Activated naive CD4-positive, alpha-beta T cell treated with anti-CD3 and anti-CD28 coated beads, Interleukin-2, amount 50 U/mL, for 16 hours (primary cell): ENCODE measurements around the gene PLCB1.
"Not testable (repeated sequence)": the region's sequence is repeated elsewhere in the genome, so short reads cannot be mapped to it uniquely, and the experiment has no call there.

Experiments
- DNase-seq: peaks from one replicate; pipeline ENCODE4 v3.0.0-alpha.2; 2020

The PLCB1 gene

DNA sequence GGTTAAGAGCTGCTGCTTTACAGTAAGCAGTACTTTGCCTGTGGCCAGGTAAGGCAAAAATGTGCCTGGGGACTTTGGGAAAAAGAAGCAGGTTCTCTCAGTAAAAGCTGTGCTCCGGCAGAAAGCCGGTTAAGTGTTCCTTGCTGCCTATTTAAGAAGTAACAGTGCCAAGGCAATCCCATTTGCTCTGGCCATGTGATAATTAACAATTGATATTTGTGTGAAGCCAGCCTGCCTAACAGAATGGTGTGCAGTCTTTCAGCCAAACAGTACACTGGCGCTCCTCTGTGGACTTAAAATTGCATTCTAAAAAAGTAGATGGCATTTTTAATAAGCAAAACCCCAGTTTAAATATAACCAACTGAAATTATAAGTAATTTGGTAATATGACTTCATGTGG is 430.3 kb downstream of the PLCB1 start:
- no peak for DNase-seq

DNA sequence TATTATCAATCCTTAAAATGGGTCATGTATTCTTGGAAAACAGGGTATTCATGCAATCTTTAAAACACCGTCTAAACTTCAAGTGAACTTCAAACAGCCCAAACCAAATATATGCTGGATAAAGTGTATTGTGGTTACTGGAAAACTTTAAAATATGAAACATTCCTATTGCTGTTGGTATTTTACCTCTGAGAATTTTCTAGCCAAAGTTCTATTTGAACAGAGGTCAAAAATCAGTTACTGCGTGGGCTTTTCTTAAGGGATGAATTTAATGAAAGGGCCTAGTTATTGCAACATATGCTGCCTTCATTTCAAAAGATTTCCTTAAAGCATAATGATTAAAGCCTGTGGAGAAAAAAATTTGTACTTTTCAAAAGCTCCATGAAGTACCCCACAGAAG is 436.0 kb downstream of the PLCB1 start:
- no peak for DNase-seq

DNA sequence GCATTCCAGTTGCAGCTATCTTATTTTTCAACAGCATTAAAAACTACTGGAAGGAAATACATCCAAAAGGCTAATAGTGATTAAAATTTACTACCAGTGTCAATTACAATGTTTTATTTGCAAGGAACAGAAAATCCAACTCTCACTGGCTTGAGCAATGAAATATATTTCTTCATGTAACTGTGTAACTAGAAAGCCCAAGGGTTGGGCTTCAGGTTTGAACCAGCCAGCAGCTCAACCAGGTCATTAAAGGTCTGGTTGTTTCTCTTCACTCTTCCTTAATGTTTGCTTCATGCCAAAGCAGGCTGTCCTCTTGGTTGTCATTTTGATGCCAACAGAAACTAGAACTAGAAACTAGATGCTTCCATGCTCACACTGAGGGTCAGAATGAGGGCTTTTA is 437.7 kb downstream of the PLCB1 start:
- no peak for DNase-seq

DNA sequence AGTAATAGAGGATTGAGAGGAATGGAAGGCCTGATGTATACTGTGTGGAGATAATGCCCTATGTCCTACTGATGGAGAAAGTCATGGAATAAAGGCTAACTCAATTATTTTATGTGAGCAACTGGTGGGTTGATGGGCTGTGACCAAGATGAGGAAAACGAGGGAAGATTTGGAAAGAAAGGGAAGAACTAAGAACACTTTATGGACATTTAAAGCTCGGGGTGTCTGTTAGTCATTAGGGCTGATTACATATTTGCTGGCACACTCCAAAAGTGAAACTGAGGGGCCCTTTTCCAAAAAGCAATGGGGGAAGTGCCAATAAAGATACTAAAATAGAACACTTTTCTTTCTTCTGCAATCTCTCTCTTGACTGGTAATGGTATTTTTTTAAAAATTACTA is 439.5 kb downstream of the PLCB1 start:
- no peak for DNase-seq

DNA sequence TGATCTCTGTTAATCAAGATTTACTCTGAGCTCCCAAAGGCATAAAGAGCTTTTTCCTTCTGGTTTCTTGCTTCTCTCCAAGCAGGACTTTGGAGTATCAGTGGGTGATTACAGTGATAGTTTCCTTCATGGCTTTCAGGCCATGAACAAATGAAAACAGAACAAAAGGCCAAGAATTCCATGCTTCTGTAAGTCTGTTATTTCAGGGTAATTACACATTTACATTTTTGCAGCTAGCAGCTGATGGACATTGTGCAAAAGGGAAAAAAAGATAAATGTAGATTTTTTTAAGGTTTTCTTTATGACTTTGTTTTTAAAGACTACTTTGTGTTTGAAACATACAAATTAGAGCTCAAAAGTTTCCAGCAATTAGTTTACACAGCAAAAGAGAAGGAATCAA is 441.6 kb downstream of the PLCB1 start:
- DNase-seq, result no peak

DNA sequence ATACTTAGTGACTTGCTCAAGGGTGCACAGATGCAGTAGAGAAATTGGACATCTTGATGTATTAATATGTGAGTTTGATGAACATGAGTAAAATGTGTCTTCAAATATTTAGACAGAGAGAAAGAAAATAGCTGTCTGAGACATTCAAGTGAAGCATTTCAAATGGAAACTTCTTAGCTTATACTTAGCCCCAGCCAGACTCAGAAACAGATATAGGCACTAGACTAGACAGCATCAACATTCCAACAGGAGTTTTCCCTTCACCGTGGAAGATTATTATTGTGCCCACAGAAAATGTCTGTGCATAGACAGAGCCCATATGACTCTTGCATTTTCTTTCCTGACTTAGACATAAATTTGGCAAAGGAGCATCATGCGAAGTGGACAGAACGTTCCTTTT is 443.0 kb downstream of the PLCB1 start:
- DNase-seq, result no peak

DNA sequence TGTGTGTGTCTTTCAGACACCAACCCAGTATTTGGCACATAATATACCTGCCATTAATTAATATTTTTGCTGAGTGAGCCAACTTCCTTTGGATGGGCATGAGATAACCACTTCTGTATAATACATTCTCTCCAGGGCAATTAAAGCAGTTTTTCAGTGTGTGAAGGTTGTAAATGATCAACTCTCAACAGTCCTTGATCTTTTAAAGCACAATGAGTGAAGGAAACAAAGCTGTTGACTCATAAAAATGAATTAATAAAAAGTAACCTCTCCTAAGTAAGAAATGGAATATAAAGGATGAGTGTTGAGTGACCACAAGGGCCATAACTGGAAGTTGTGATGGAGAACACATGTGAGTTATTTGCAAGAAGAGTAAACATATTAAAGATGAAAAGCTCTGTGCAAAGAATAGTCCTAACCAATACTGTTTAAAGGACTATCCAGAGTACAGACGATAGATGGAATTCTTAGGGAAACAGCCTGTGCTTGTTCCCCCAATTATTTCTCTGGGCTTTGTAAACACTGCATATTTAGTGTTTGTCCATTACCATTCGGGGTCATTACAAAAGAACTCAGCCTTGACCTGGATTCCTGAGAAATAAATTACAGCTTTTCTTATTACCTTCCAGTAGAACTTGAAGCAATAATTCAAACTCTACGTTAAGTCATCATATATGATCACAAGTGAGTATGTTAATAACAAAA is 446.2 kb downstream of the PLCB1 start:
- no peak for DNase-seq

DNA sequence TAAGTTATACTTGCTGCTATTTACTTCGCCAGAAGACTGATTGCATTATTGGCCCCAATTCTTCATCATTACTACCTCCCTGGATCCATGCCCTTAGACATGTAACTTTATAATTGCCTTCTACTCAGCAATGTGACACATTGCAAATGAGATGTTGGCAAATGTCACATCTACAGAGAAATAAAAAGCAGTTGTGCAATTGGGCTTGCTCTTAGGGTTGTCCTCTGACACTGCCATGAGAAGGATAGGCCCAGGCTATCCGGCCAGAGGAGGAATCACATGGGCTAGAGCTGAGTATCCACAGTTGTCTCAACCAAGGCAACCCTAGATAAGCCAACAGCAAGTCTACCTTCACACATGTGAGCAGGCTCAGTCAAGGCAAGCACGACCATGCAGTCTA is 447.0 kb downstream of the PLCB1 start:
- no peak for DNase-seq

DNA sequence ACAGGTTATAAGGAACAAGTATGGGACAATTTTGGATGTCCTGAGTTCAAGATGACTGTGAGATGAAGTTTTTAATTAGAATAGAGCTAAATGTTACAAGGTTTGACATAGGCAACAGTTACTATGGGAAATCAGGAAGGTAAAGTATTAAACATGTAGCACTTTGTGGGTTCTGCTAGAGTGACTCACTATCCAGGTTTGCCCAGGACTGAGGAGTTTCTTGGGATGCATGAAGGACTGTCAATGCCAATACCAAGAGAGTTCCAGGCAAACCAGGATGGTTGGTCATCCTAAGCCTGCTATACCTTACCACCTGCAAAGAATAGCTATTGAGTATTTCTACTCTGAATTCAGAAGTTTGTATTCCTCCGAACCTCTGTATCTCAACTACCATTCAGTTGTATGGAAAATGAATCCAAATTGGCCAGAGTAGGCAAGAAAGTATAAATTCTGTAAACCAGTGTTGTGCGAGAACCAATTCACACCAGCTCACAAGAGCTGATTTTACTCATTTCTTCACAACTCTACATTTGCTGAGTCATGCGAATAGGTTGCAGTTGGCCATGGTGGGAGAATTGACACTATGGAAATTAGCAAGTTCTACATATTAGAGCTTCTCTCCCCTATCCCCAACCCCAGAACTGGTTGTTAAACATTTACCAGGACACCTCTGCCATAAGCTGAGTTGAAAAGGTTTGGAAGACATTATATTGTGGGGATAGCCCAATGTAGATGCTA is 449.5 kb downstream of the PLCB1 start:
- DNase-seq, result no peak

DNA sequence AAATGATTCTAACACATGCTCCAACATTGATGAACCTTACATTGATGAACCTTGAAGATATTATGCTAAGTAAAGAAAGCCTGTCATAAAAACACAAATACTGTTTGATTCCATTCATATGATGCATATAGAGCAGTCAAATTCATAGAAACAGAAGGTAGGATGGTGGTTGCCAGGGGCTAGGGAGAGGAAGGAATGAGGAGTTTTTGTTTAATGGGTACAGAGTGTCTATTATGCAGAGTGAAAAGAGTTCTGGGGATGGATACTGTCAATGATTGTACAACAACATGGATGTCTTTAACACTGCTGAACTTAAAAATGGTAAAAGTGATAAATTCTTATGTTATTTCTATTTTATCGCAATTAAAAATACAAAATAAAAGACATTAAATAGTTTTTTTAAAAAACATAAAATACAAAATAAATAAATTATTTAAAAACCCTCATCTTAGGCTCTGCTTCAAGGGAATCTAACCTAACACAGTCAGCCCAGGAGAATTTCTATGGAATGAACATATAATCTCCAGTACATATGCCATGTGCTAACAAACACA is 451.0 kb downstream of the PLCB1 start:
- no peak for DNase-seq

DNA sequence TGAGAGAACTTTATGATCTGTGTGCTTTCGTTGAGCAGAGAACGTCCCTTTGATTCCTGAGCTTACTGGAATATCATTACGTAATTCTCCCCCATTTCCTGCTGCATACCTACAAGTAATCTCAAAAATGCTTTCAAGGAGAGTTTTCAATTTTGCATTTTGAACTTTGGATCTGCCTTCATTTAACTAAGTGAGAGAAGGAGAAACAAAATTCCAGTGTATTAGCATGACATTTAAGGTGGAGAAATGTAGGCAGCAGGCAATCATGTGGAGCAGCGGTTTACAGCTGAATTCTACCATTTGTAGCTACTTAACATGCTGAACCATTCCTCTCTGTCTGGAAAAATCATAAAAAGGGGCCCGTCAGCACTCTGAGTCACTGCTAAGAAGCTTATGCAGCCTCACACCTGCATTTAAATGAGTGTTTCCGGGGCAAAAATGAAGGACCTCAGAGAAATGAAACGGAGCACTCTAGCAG is 451.5 kb downstream of the PLCB1 start:
- DNase-seq, result no peak

DNA sequence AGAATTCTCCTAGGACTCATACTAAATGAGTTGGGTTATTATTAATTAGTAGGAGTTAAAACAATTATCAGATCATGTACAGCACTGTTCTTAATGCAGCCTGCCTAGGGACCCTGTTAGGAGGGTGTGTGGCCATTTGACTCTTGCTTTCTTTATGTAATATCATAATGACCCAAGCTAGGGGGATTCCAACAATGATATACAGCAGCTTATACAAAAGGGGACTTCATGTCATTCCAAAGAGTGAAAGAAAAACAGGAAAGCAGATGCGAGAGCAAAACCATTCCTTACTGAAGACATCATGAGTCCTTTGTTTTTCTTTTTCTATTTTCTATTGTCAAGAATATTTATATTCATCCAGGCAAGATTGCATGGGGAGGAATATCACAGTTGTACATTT is 455.2 kb downstream of the PLCB1 start:
- no peak for DNase-seq

DNA sequence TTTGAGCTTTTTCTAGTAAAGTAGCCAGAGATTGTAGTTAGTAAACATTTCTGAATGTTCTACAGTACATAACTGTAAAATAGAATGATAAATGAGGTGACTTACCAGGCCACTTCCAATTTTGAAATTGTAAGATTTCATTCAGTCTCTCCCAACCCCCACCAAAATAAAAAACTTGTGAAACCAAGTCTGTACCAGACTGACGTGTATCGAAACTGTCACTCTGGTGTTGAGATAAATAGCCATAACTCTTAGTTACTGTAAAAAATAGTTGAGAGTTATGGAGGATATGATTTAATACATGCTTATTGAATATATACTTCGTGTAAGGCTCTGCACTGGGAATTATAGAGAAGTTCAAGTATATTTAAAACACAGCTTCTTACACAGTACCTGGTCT is 455.7 kb downstream of the PLCB1 start:
- no peak for DNase-seq

DNA sequence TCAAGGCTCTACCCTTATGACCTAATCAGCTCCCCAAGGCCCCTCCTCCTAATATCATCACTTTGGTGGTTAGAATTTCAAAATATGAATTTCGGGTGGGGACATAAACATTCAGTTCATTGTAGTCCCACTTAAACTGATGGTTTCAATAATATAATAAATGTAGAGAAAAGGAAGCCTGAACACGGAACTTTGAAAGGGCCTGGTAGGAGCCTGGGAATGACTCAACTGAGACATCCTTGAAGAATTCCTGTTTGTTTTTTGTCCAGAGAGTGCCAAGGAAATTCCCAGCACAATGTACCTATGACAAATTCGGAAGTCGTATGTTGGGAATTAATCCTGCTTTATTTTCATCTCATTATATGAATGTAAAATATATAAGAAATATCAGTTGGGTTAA is 457.9 kb downstream of the PLCB1 start:
- no peak for DNase-seq

DNA sequence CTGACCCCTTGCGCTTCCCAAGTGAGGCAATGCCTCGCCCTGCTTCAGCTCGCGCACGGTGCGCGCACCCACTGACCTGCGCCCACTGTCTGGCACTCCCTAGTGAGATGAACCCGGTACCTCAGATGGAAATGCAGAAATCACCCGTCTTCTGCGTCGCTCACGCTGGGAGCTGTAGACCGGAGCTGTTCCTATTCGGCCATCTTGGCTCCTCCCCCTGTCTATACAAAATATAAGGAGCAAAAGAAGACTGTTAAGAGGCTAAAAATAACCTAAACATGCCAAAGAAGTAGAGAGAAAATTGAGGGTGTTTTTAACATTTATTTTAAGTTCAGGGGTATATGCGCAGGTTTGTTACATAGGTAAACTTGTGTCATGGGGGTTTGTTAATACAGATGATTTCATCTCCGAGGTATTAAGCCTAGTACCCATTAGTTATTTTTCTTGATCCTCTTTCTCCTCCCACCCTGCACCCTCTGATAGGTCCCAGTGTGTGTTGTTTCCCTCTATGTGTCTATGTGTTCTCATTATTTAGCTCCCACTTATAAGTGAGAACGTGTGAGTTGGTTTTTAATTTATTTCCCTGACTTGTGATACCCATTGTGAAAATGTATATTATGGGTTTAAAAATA is 469.0 kb downstream of the PLCB1 start:
- DNase-seq, result not testable (repeated sequence)

DNA sequence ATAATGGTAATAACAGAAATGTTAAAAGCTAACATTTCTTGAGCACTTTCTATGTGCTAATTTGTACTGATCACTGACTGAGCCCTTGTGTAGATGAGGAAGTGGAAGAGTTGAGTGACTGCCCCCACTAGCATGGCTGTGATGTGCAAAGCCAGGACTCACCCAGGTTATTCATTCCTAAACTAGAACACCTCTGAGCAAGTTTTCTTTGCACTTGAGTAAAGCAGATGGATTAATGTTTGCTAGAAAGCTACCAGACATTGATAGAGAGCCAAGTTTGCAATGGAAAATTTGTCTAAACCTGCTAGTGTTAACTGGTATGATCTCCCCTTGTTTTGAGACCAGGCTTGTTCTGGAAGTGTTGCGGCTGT is 469.5 kb downstream of the PLCB1 start:
- no peak for DNase-seq

DNA sequence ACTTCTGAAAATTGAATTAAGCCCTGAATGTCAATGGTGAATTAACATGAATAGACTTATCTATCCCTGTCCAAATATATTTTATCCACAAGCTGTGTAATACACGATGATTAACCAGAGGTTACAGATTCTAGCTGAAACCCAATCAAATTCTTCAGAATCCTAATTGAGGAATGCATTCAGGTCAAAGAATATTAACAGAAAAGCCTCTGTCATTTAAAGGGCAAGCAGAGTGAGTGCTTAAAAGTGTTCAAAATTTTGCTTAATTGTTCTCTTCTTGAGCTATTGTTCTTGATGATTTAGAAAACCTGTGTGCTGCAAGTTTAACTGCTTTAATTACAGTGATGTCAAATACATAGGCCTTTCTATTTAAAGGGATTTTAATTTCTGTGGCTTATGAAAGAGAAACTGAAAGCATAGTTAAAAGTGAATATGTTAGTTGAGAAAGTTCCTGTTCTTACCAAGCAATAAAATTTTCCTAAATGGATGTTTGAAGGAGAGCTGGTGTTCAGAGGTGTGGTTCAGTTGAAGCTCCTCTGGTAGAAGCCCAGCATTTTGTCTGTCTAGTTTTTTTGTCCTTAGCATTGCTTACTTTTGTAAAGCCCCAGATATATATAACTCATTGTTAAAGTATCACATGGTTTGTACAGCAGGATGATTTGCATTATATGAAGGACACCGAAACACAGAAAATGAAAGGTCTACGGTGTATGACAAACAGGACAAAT is 470.5 kb downstream of the PLCB1 start:
- no peak for DNase-seq

DNA sequence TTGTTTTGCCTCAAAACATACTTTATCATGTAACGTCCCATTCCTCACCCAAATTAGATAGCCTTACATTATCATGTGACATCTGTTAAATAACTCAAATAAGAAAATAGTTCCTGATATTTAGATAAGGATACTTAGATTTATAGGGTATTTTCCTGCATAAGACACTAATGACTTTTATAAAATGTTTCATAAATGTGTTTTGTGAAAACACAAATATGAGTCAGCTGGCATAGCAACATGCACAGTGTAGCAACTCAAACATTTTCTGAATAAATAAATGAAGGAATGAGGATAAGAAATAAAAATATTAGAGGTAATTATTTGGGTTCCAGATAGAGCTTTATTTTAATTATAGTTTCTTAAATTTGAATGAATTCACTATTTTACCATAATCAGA is 476.4 kb downstream of the PLCB1 start:
- no peak for DNase-seq

DNA sequence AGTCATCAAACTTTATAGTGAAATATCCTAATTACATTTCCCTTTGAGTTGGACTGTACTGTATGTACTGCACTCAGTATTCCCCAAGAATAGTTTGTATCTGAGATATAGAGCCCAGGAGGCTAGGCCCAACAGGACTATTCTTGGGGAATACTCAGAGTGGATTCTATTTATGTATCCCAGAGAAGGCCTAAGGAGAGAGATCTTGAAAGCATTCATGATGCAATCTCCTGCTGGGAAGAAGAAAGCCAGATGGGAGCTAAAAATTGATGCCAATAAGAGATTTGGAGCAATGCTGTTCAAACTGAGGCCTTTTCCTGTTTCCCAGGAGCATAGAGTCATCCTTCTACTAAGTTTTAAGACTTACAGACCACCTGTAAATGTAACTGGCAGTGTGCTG is 484.7 kb downstream of the PLCB1 start:
- DNase-seq, result no peak

DNA sequence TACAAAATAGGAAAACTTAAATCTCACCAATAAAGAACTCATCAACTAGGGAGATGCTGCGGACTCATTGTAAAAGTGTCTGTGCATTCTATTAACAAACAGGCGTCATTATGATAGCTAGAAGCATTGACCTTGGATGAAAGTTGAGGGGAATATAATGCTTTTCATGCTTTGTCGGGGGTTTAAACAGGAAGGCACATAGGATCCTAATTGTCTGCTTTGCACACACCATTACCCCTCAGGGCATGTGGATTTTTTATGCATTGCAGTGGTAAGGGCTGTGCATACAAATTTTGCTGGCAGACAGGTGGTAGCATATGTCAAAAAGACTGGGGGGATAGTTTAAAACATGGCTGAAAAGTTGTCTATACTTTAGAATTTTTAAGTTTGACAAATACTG is 488.9 kb downstream of the PLCB1 start:
- no peak for DNase-seq

DNA sequence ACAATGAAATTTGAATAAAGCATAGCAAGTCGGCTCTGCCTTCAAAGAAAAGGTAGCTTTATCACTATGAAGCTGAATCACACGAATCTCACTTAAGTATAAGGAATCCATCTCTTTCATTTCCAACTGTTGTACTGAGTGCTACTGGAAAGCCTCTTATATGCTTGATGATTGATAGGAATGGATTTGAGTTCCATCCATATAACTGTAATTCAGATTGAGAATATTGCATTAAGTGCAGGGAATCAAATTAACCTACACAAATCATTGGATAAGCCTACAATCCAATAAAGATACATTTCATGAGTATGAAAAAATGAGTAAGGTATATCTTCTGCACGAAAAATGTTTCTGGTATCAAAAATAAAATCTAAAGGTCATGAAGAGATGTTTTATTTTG is 492.0 kb downstream of the PLCB1 start:
- no peak for DNase-seq

DNA sequence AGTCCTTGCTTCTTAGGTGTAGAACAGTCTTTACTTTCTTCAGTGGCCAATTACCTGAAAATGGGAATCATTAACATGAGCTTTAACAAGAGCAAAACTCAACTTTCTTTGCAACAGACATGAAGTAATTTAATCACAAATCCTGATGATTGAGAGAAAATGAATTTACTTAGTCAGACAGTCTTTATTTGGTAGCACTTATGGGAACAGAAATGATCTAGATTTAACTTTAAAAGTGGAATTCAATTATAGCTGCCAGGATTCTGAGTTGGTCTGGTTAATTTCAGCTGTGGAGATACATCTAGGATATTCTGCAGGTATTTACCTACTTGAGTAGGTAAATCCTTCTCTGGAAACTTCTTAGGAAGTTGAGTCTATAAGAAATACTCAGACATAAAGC is 492.6 kb downstream of the PLCB1 start:
- no peak for DNase-seq

DNA sequence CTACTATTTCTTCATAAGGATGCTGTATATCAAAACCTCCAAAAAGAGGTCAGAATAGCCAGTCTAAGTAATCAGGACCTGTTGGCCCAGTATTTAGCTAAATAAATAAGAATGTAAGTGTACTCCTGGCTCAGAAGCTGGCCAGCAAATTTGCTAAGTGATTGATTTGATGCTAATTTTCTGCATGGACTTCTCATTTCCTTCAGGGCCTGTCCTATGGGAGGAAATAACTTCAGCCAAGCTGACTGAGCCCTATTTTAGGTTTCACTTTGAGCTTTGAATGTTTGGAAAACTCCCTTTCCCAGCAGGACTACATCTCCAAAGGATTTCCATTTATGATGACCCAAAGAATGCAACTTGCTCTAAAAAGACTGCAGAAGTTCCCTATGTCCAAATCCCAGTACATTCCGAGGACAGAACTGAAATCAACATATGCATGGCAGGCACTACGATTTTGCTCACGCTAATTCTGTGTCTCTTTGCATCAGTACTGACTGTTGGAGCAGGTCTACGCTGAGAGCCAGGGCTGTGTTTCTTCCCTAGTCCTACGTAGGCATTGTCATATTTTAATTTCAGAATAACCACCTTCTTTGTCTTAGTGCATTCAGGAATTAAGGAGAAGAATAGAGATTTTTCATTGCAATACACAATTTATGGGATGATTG is 495.4 kb downstream of the PLCB1 start:
- DNase-seq, result no peak
